Lung (tissue), 12 donors: ENCODE results near the gene MYLK3. TPM values are rescaled to one million over a fixed set of nuclear protein-coding genes. Genes with fewer than 3 reads are reported as not detected.

Experiments used
- ATAC-seq: fragments of 200-7000 bp; cut with Tn5 transposase; one replicate; pipeline ENCODE4 v1.9.1; 2020; ENCODE audit warnings: moderate number of reproducible peaks; ENCODE audit not compliant: insufficient read depth, low FRiP score
- DNase-seq, 3 donors: peaks; one replicate each; pipeline ENCODE4 v3.0.0-alpha.2; 2013 to 2017
- H3K27ac ChIP-seq, 2 donors: one replicate each; pipeline ENCODE4 v1.5.1; 2013; ENCODE audit warnings: mild to moderate bottlenecking in 2 of 2, moderate library complexity in 2 of 2, control low read depth in 1 of 2, inconsistent platforms in 1 of 2, low read depth in 1 of 2, low read length in 1 of 2
- H3K27me3 ChIP-seq, 3 donors: one replicate each; pipeline ENCODE4 v1.5.1; 2013; ENCODE audit warnings: low read length in 2 of 3; ENCODE audit not compliant: control insufficient read depth in 3 of 3, insufficient read depth in 3 of 3
- H3K36me3 ChIP-seq, 4 donors: one replicate each; pipeline ENCODE4 v1.5.1; 2013; ENCODE audit warnings: low read length in 4 of 4, mild to moderate bottlenecking in 1 of 4, moderate library complexity in 1 of 4; ENCODE audit not compliant: control insufficient read depth in 4 of 4, insufficient read depth in 4 of 4
- H3K4me1 ChIP-seq, 5 donors: one replicate each; pipeline ENCODE4 v1.5.1; 2013; ENCODE audit warnings: low read length in 5 of 5, mild to moderate bottlenecking in 2 of 5, moderate library complexity in 1 of 5; ENCODE audit not compliant: control insufficient read depth in 5 of 5, insufficient read depth in 5 of 5
- H3K4me3 ChIP-seq: one replicate; pipeline ENCODE4 v1.5.1; 2013; ENCODE audit warnings: mild to moderate bottlenecking, control low read depth, moderate library complexity
- H3K9ac ChIP-seq, 2 donors: one replicate each; pipeline ENCODE4 v1.5.1; 2013; ENCODE audit warnings: low read length in 2 of 2, control low read depth in 1 of 2; ENCODE audit not compliant: insufficient read depth in 1 of 2
- H3K9me3 ChIP-seq, 4 donors: one replicate each; pipeline ENCODE4 v1.5.1; 2013; ENCODE audit warnings: low read length in 3 of 4, mild to moderate bottlenecking in 1 of 4, moderate library complexity in 1 of 4; ENCODE audit not compliant: control insufficient read depth in 4 of 4, insufficient read depth in 3 of 4
- WGBS, 2 donors: extraction: QIAGEN DNeasy Blood & Tissue Kit; methylation state at CpG; one replicate each; pipeline ENCODE4 v1.1.7; 2013; 5-methylcytosine and 5-hydroxymethylcytosine counted together
- polyA plus RNA-seq, 2 donors: library from polyadenylated mRNA; stranded (reverse); fragments of 200-250 nt; gene quantifications; one replicate each; pipeline ENCODE4 v1.2.1, GENCODE V29; 2013
- total RNA-seq, 2 donors: library from RNA; depleted of rRNA in 1 of 2; stranded (reverse); fragments of >200 nt in 1 of 2; gene quantifications; one replicate each; pipeline ENCODE4 v1.2.1, GENCODE V29; 2014 to 2021
- TF ChIP-seq, protein P1 (sequence below): IDR thresholded peaks from 2 replicates; pipeline ENCODE4 v1.5.1; 2012; ENCODE audit warnings: mild to moderate bottlenecking; ENCODE audit errors: control extremely low read depth, extremely low read depth
- donor health status: control.
- donor health status: control.
- donor health status: Bipolar disorder and iron deficiency.
- donor health status: healthy.
- donor health status: DM: yes; HTN: yes; CAD: no.

Gene MYLK3
- total and polyA plus RNA-seq, 4 donors = 0.16 to 4.6 (median 1.4) TPM

DNA sequence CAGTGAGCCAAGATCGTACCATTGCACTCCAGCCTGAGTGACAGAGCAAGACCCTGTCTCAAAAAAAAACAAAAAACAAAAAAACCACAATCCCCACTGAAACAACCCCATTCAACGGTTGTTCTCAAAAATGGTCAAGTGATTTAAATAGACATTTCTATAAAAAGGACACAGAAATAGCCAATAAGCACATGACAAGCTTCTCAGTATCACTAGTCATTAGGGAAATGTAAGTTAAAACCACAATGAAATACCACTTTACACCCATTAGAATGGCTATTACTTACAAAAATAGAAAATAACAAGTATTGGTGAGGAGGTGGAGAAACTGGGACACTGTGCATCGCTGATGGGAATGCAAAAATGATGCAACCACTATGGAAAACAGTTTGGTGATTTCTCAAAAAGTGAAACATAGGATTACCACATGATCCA, 26.6 kb upstream of the MYLK3 start:
- 68 to 77% methylated on average over 3 of the region's 3 CpGs for WGBS, 2 donors
- Histone ChIP-seq H3K4me3 (no peak overlapping the region), H3K9me3 (no peaks in the 10 kb centered on the region), H3K36me3 (no peaks in the 10 kb centered on the region), H3K27me3 (no peaks in the 10 kb centered on the region), H3K27ac (no peak overlapping the region), H3K9ac (no peak overlapping the region), H3K4me1 (no peaks in the 10 kb centered on the region)
- TF ChIP-seq, protein P1, sequence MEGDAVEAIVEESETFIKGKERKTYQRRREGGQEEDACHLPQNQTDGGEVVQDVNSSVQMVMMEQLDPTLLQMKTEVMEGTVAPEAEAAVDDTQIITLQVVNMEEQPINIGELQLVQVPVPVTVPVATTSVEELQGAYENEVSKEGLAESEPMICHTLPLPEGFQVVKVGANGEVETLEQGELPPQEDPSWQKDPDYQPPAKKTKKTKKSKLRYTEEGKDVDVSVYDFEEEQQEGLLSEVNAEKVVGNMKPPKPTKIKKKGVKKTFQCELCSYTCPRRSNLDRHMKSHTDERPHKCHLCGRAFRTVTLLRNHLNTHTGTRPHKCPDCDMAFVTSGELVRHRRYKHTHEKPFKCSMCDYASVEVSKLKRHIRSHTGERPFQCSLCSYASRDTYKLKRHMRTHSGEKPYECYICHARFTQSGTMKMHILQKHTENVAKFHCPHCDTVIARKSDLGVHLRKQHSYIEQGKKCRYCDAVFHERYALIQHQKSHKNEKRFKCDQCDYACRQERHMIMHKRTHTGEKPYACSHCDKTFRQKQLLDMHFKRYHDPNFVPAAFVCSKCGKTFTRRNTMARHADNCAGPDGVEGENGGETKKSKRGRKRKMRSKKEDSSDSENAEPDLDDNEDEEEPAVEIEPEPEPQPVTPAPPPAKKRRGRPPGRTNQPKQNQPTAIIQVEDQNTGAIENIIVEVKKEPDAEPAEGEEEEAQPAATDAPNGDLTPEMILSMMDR = no peak
- DNase-seq (no peak), ATAC-seq (no peak)

DNA sequence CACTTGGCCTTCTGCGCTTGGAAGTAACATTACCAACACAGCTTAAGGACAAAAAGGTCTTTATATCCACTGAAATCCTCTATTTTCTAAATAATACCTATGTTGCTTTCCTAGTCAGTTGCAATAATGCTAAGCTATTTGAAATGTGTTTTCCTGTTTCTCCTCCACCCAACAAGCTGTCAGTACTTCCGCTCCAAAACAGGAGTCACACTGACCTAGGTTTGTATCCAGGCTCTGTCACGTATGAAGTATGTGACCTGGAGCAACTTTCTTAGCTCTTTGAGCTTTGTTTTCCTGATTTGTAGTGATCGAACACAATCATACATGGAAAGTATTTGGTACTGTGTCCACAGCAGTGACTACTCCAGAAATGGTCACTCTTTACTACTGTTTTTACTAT, 24.3 kb upstream of the MYLK3 start:
- no peaks in the 10 kb centered on the region for H3K27me3 ChIP-seq
- no peak overlapping the region for H3K4me3 ChIP-seq
- no peaks in the 10 kb centered on the region for H3K9me3 ChIP-seq
- no peaks in the 10 kb centered on the region for H3K36me3 ChIP-seq
- 76 to 89% methylated on average over 4 of the region's 4 CpGs for WGBS, 2 donors
- no peak overlapping the region for H3K9ac ChIP-seq
- H3K27ac ChIP-seq = no peak overlapping the region
- H3K4me1 ChIP-seq = no peaks in the 10 kb centered on the region
- ATAC-seq (no peak), DNase-seq (no peak)
- TF ChIP-seq, protein P1 = no peak

DNA sequence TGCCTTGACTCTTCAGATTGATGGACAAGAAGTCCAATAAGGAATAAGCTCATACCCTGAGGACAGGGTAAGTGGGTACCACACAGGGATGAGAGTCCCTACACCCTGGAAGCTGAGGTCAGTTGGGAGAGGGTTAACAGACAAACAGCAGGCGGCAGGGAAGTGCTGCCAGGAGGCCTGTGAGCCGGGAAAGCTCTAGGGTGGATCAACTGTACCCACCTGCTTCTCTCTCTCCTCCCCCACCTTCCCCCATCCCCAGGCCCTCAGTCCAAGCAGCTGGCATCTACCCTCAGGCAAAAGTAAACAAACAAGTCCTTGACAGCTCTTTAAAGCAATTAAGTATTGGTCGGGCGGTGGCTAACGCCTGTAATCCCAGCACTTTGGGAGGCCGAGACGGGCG, 20.7 kb upstream of the MYLK3 start:
- Histone ChIP-seq H3K27me3 (no peaks in the 10 kb centered on the region), H3K27ac (no peak overlapping the region), H3K9ac (no peak overlapping the region), H3K4me3 (no peak overlapping the region), H3K4me1 (no peaks in the 10 kb centered on the region), H3K9me3 (no peaks in the 10 kb centered on the region), H3K36me3 (no peaks in the 10 kb centered on the region)
- 63 to 76% methylated on average over 8 of the region's 8 CpGs for WGBS, 2 donors
- DNase-seq (no peak), ATAC-seq (no peak)
- TF ChIP-seq, protein P1 = no peak

DNA sequence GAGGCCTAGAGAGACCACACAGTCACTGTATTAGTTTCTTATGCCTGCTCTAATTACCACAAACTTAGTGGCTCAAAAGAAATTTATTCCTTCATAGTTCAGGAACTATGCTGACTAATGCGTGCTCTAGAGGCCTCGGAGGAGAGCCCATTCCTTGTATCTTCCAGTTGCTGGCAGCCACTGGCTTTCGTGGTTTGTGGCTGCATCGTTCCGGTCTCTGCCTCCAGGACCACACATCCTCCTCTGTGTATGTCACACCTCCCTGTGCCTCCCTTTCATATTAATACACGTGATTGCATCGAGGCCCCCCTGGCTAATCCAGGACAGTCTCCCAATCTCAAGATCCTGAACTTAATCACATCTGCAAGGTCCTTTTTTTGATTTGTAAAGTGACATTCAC, 16.9 kb upstream of the MYLK3 start:
- H3K9me3 ChIP-seq = no peaks in the 10 kb centered on the region
- H3K36me3 ChIP-seq = no peaks in the 10 kb centered on the region
- no peaks in the 10 kb centered on the region for H3K4me1 ChIP-seq
- no peak for DNase-seq
- no peak overlapping the region for H3K4me3 ChIP-seq
- ATAC-seq = no peak
- no peaks in the 10 kb centered on the region for H3K27me3 ChIP-seq
- no peak overlapping the region for H3K9ac ChIP-seq
- TF ChIP-seq, protein P1 = no peak
- WGBS, 2 donors = 40 to 64% methylated on average over 7 of the region's 7 CpGs
- H3K27ac ChIP-seq = no peak overlapping the region
